ENCODE measurements around the gene PDE12. TPM values are rescaled to one million over a fixed set of nuclear protein-coding genes. Genes with fewer than 3 reads are reported as not detected.

Gene PDE12
- total RNA-seq, 1 donor from 2014 or later = 11.0 TPM

DNA sequence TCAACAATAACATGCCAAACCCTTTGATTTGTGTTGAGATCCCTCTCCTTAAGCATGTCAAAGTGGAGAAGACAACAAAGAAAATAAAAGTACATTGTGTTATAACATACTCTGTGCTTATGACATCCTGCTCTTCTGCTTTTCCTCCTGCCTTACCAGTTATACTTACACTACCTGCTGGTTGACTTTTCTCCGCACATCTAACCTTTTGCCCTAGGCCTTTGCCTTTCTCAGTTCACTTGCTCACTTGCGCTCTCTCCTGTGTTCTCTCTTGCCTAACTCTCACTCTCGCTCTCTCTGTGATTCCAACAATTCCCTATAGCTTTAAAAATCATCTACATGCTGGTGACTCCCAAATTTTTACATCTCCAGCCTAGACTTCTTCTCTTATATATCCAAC, 17.6 kb upstream of the PDE12 start:
- peaks cover 4% of the 10 kb centered on the region for H3K27me3 Mint-ChIP-seq (ENCODE audit: unreplicated experiment)
- H3K27ac Mint-ChIP-seq (ENCODE audit: unreplicated experiment) = no peak overlapping the region
- H3K4me3 Mint-ChIP-seq (ENCODE audit: unreplicated experiment) = no peak overlapping the region
- no peaks in the 10 kb centered on the region for H3K4me1 Mint-ChIP-seq (ENCODE audit: unreplicated experiment)
- DNase-seq (ENCODE audit: low spot score) = no peak
- H3K9me3 Mint-ChIP-seq (ENCODE audit: unreplicated experiment) = no peaks in the 10 kb centered on the region
- TF ChIP-seq, protein P1, sequence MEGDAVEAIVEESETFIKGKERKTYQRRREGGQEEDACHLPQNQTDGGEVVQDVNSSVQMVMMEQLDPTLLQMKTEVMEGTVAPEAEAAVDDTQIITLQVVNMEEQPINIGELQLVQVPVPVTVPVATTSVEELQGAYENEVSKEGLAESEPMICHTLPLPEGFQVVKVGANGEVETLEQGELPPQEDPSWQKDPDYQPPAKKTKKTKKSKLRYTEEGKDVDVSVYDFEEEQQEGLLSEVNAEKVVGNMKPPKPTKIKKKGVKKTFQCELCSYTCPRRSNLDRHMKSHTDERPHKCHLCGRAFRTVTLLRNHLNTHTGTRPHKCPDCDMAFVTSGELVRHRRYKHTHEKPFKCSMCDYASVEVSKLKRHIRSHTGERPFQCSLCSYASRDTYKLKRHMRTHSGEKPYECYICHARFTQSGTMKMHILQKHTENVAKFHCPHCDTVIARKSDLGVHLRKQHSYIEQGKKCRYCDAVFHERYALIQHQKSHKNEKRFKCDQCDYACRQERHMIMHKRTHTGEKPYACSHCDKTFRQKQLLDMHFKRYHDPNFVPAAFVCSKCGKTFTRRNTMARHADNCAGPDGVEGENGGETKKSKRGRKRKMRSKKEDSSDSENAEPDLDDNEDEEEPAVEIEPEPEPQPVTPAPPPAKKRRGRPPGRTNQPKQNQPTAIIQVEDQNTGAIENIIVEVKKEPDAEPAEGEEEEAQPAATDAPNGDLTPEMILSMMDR (IDR thresholded peaks at IDR 0.05; ENCODE audit: unreplicated experiment) = no peak
- no peaks in the 10 kb centered on the region for H3K36me3 Mint-ChIP-seq (ENCODE audit: low read depth, unreplicated experiment)

DNA sequence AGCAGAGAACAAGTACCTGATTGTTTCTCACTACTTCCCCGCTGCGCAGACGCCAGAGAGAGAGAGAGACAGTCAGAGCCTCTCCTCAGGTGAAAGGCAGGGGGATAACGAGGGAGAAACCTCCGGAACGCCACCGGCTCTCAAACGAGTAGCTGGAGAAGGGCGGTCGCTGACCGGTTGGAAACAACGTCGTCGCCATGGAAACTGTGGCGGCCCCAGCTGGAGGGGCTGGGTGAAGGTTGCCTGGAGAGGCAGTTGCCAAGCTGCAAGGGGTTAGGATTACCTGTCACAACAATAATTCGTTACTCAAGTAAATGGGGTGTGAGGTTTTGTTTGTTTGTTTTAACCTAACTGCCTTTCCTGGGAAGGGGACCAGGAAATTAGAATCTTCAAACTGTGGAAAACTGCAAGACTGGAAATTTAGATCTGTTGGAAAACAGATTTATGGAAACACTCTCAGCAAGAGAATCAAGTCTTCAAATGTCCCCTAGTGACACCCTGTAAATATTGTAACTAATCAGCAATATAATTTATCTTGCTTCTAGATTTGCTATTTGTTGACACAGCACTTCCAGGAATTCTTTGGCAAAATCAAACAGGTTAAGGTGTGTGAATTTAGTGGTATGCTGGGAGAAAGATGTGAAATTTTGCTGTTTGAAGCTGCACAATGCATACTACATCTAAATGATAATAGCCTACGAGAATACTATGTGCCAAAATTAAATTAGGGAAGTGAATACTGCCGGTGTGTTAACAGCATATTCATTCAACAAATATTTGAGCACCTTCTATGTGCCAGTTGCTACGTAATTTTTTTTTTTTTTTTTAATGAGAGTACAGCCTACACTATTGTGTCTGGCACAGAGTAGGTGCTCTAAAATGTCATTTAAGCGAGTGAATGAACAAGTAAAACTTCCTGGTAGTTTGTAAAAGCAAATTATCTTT, 11.6 kb upstream of the PDE12 start, which contains the start of gene DNAH12:
Gene DNAH12 (minus strand): TSS at position 164 of the 945 bp plus-strand sequence. CDS start 1,474 bp downstream, outside the sequence.
- peaks cover 3% of the 10 kb centered on the region for H3K4me1 Mint-ChIP-seq (ENCODE audit: unreplicated experiment)
- peak within 1 kb of the TSS; percentile 31 for H3K4me3 Mint-ChIP-seq (ENCODE audit: unreplicated experiment)
- peak within 1 kb of the TSS; percentile 64 for H3K27ac Mint-ChIP-seq (ENCODE audit: unreplicated experiment)
- H3K36me3 Mint-ChIP-seq (ENCODE audit: low read depth, unreplicated experiment) = no peaks in the 10 kb centered on the region
- peak; percentile 89 for DNase-seq (ENCODE audit: low spot score)
- TF ChIP-seq, protein P1 (IDR thresholded peaks at IDR 0.05; ENCODE audit: unreplicated experiment) = no peak
- H3K27me3 Mint-ChIP-seq (ENCODE audit: unreplicated experiment) = no peaks in the 10 kb centered on the region
- H3K9me3 Mint-ChIP-seq (ENCODE audit: unreplicated experiment) = no peaks in the 10 kb centered on the region

DNA sequence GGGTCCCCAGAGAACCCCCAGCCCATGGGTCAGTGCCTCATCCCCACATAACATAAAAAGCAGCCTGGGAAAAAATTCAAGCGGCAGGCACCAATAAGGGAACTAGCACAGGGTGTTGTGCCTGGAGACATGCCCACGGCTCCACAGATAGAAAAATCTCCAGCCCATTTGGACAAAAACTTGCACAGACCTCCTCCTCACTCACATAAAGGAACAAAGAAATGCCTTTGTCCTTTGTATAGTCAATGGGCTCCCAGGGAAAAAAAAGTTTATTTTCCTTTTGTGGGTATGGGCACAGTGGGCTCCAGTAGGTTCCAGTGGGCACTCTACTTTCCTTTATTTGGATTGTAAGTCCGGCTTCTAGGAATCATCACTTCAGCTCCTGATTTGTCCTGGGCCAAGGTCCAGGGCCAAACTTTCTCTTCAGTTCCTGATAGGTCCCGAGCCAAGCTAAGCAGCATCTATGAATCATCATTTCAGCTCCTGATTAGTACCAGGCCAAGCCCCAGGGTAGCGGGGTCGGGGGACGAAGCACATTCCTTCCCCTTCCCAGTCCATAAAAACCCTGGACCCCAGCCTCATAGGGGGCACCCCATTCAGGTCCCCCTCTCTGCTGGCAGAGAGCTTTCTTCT, 10.3 kb upstream of the PDE12 start:
- TF ChIP-seq, protein P1 (IDR thresholded peaks at IDR 0.05; ENCODE audit: unreplicated experiment) = no peak
- H3K27ac Mint-ChIP-seq (ENCODE audit: unreplicated experiment) = peak overlapping the region; percentile 54
- DNase-seq (ENCODE audit: low spot score) = no peak

DNA sequence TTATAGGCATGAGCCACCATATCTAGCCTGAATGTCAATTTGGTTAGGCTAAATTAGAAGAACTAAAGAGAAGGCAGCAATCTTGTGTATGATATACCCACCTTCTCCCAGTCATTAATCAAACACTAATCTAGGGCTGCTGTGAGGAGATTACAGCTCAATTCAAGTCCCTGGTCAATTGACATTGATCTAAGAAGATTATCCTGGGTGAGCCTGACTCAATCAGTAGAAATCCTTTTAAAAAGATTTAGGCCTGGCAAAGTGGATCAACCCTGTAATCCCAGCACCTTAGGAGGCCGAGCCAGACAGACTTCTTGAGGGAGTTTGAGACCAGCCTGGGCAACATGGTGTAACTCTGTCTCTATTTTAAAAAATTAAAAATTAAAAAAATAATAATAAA, 9.5 kb upstream of the PDE12 start:
- TF ChIP-seq, protein P1 (IDR thresholded peaks at IDR 0.05; ENCODE audit: unreplicated experiment) = no peak
- Mint-ChIP-seq H3K27ac (ENCODE audit: unreplicated experiment) (no peak overlapping the region), H3K27me3 (ENCODE audit: unreplicated experiment) (no peaks in the 10 kb centered on the region), H3K9me3 (ENCODE audit: unreplicated experiment) (no peaks in the 10 kb centered on the region), H3K4me1 (ENCODE audit: unreplicated experiment) (peaks cover 3% of the 10 kb centered on the region), H3K36me3 (ENCODE audit: low read depth, unreplicated experiment) (no peaks in the 10 kb centered on the region), H3K4me3 (ENCODE audit: unreplicated experiment) (no peak overlapping the region)
- DNase-seq (ENCODE audit: low spot score) = no peak

More for the DNA sequence above, 10.3 kb upstream of the PDE12 start:
- Mint-ChIP-seq H3K36me3 (ENCODE audit: low read depth, unreplicated experiment) (no peaks in the 10 kb centered on the region), H3K27me3 (ENCODE audit: unreplicated experiment) (no peaks in the 10 kb centered on the region), H3K9me3 (ENCODE audit: unreplicated experiment) (no peaks in the 10 kb centered on the region), H3K4me1 (ENCODE audit: unreplicated experiment) (peaks cover 3% of the 10 kb centered on the region), H3K4me3 (ENCODE audit: unreplicated experiment) (no peak overlapping the region)

Measured in endothelial cell (in vitro differentiated cells).